CD4-positive, alpha-beta T cell treated with Interleukin-17A for 1 hour (primary cell): ENCODE data around the gene WFDC12.
A peak's percentile ranks its signal among the peaks of the same experiment; 100 is the strongest.
"Not testable (repeated sequence)": the region's sequence is repeated elsewhere in the genome, so short reads cannot be mapped to it uniquely, and the experiment has no call there.

Experiments
- DNase-seq: peaks from one replicate; pipeline ENCODE4 v3.0.0-alpha.2; 2020

Gene WFDC12, protein sequence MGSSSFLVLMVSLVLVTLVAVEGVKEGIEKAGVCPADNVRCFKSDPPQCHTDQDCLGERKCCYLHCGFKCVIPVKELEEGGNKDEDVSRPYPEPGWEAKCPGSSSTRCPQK

DNA sequence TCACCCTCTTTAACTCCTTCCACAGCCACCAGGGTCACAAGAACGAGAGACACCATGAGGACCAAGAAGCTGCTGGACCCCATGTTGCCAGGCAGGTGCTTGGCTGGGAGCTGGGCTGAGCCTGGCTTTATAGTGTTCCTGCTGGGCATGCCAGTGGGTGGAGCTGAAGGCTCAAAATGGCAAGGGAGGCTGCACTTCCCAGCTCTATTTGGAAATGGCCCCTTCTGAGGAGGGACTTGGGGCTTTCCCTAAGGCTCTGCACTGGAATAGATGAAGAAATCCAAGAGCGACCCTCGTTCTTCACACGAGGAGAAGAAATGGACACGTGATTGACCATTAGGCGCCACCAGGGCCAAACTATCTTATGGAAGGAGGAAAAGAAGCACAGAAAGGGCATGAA is at the start of gene WFDC12:
WFDC12 (minus strand) TSS at position 101 of the 400 bp plus-strand sequence; CDS start at position 83, 18 bp downstream.
- no peak for DNase-seq

DNA sequence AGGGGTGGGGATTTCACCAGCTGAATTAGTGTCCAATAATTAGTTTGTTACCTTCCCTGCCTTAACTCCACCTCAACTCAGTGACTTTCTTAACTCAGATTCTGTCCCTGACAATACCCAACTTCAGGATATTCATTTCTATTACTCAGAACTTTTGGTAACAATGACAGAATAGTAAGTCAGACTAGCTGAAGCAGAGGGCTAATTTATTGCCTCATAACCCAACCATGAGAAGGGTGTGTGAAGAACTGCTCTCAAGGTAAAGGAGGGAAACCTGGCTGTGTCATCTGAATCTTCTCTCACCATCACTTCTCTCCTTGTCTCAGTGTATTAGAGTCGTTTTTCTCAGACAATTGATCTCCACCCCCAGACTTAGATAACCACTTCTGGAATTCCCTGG is 49.3 kb upstream of the WFDC12 start:
- no peak for DNase-seq

DNA sequence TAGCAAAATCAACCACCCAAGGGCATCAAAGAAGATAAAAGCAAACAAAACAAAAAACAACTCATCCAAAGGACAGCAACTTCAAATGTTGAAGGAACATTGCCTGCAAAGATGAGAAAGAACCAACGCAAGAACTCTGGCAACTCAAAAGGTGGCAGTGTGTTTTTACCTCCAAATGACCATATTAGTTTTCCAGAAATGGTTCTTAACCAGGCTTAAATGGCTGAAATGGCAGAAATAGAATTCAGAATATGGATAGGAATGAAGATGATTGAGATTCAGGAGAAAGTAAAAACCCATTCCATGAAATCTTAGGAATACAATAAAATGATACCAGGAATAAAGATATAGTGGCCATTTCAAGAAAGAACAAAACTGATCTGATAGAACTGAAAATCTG is 40.6 kb upstream of the WFDC12 start:
- no peak for DNase-seq

DNA sequence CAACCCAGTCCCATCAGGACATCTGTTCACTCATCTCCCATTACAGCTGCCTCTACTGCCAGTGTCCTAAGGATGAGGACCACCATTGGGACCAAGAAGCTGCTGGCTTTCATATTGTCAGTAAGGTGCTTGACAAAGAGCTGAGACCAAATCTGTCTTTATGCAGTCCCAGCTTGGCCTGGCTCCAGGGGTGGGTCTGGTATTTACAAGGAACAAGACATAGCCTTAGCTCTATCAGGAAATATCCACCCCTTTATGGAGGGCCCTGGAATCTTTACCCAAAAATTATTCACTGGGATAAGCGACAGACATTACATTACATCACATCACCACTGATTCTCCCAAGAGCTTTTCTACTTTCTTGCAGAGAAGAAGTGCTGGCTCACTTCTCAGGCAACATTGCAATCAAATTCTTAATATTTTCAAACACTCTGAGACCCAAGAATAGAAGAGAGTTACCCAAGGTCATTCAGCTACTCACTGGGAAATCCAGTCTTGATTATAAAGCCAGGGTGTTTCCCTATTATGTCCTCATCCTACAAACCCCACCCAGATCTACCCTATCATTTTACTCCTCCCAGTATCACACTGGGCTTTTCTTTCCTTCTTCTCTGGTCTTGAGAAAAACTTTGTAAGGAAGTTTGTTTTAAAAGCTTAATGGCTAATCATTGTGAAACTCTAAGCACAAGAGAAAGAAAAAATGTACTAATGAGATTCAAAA is 39.0 kb upstream of the WFDC12 start:
- no peak for DNase-seq

DNA sequence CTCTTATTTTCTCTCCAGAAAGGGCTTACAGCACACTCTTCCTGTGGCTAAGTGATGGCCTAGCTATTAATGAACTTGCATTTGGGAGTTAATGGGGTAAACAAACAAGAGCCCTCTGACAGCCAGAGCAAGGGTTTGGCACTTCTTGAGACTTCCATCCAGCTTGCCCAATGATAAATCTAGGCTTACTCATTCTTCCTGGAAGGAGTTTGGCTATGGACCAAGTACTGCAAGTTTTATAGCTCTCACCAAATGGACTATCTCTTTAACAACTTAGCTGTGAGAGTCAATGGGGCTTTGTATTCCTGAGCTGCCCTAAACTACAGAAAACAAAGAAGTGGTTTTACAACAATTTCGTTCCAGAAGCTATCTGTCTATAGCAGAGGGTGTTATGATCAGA is 33.7 kb upstream of the WFDC12 start:
- DNase-seq = no peak

DNA sequence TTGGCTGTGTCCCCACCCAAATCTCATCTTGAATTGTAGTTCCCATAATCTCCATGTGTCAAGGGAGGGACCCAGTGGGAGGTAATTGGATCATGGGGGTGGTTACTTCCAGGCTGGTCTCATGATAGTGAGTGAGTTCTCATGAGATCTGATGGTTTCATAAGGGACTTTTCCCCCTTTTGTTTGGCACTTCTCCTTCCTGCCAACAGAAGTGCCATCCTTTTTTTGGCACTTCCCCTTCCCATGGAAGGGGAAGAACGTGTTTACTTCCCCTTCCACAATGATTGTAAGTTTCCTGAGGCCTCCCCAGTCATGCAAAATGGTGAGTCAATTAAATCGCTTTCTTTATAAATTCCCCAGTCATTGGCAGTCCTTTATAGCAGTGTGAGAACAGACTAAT is 32.4 kb upstream of the WFDC12 start:
- no peak for DNase-seq

DNA sequence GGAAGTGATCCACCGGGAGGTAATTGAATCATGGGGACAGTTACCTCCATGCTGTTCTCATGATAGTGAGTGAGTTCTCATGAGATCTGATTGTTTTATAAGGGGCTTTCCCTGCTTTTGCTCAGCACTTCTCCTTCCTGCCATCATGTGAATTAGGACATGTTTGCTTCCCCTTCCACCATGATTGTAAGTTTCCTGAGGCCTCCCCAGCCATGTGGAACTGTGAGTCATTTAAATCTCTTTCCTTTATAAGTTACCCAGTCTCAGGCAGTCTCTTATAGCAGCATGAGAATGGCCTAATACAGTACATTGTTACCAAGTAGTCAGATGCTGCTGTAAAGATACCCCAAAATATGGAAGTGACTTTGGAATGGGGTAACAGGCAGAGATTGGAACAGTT is 30.5 kb upstream of the WFDC12 start:
- DNase-seq = not testable (repeated sequence)

DNA sequence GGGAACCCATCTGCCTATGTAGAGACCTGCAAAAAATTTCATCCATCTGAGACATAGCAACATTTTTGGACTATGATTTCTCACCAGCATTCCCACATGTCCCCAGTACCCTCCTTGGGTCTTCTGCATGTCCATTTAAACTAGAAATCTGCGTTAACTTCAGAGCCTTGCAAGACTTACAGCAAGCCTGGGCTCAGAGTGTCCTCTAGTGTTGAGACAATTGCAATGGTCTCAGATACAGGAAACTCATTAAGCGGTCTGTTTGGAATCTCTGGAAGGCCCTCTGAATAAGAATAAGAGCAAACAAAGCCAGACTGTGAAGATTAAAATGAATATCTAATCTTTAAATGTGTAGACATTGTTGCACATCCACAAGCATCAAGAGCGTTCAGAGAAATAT is 29.9 kb upstream of the WFDC12 start:
- no peak for DNase-seq

DNA sequence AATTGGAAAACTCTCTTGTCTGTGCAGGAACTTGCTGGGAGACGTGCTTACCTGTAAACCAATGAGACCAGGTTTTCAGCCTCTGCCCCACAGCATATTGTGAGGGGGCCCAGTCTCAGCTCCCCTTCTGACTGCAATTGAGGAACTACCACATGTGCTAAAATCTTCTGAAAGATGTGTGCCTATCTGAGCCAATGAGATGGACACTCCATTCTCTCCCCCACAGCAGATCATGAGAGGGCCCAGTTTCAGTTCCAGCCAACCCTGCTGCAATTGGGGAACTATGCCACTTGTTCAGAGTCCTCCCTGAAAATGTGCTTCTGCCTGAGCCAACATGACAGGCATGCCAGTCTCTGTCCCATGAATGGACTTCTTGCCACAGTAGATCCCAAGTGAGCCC is 29.5 kb upstream of the WFDC12 start:
- DNase-seq = peak; percentile 13

DNA sequence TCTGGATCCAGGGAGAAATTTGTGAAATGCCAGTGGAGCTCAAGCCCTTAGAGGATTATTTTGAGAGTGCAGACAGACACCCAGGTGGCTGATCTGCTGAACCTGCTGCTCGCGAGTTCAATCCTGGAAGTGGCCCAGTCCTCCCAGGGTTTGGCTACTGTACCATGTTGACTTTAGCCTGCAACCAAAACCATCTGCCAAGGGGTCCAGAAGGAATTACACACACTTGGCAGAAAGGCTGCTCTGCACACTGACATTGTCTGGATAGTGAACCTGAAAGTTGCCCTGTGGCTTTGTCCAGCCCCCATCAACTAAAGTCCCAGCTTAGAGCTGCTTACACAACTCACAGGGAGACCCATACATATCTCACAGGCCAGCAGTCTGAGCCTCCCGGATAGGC is 28.9 kb upstream of the WFDC12 start:
- DNase-seq = no peak

DNA sequence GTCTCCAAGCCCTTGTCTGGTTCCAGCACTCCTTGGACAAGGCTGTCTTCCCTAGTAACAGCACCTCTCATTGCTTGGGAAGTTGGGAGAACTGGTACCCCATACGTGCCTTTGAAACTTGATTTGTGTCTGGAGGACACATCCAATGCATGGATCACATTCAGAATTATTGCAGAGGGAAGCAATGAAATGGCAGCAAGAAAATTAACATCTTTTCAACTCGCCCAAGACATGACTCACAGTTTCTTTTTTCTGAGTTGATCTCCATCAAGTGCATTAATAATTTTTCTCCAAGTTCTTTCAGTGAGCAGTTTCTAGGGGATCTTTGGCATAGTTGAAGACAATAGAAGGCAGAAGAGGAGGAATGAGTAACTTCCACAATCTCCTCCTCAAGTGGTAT is 28.1 kb upstream of the WFDC12 start:
- no peak for DNase-seq

DNA sequence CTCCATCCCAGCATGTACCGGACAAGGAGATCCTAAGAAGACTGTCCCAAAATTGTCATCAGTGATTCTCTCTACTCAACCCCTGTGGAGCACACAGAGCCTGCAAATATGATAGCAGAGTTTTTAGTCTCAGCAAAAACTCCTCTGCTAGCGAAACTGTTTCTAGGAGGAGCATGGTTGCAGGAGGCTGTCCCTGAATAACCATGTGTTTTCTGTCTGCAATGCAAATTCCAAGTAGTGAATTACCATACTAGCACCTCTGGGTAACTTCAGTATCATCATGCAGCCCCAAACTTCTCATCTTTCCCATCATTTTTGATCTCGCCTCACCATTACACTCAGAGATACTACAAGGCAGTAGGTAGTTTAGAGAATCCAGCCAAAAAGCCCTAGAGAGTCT is 24.8 kb upstream of the WFDC12 start:
- no peak for DNase-seq

DNA sequence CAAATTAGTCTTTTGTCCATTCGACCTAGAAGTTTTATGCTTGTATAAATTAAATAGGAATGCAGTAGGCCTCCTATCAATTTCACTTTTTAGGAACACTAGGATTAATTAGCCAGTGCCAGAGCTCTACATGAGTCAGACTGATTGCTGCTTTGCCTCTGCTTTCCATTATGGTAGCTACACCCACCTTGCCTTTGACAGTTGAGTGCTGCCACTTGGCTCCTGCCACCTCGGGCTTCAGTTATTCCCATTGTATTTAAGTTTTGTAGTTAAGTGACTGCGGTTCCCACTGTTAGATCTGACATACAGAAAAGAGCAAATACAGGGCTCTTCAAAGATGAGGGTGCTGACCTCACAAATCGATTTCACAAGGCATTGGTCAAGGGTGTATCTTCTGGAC is 16.6 kb upstream of the WFDC12 start:
- no peak for DNase-seq

DNA sequence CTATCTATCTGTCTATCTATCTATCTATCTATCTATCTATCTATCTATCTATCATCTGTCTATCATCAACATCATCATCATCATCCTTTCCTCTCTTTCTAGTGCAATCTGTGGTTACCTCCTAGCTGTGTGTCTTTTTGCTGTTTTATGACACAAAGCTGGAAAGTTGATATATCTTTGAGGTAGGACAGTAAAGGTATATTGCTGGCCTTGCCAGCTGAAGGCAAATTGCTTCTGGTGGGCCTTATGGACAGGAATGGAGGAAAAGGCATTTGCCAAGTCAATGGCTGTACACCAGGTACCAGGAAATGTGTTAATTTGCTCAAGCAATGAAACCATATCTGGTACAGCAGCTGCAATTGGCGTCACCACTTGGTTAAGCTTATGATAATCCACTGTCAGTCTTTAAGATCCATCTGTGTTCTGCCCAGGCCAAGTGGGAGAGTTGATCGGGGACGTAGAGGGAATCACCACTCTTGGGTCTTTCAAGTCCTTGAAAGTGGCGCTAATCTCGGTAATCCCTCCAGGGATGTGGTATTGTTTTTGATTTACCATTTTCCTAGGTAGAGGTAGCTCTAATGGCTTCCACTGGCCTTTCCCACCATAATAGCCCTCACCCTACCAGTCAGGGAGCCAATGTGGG is 15.6 kb upstream of the WFDC12 start:
- not testable (repeated sequence) for DNase-seq

DNA sequence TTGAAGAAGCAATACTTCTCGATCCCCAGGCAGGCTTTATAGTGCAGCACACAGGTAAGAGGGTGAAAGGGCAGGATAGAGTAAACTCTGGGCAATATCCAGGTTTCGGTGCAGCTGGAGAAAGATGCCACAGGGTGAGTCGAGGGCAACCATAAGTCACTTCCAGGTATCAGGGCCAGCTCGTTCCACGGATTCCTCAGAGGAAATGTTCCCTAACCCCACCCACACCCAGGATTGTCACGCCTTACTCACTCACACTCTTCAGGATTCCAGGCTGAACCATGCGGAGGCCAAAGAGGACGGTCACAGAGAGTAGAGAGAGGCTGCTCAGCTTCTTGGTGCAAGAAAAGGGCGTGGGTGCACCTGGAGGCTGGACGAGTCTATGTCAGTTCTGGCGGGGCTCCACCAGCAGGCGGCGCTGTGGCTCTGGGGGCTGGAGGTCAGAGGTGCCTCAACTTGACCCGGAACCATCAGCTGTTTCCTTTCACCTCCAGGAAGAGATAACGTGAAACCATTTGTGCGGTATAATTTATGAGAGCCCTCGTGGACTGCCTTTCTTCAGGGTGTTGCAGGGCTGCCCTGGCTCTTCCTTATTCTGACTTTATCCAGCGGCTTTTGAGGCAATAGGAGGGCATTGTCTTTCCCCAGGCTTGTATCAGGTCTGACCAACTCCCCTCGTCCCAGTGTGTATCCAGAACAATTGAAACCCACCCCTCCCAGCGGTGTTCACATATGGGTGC is 14.5 kb upstream of the WFDC12 start:
- DNase-seq = peak; percentile 27

DNA sequence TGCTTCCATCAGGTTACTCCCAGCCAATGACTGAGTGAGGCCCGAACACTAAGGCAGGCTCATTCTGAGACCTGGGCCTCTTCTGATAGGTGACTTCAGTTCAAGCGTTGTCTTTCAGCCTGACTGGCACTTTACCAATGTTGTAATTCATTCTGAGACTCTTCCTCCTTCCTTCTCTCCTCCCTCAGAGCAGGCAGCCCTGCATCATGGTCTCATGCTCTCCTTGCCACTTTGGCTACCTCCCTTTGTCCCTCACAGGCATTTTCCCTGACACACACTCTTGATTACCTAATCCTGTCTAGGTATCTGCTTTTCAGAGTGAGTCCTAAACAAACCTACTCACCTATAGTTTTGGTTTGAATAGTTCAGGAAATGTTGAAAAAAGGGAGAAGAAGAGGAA is 12.6 kb upstream of the WFDC12 start:
- DNase-seq = no peak

DNA sequence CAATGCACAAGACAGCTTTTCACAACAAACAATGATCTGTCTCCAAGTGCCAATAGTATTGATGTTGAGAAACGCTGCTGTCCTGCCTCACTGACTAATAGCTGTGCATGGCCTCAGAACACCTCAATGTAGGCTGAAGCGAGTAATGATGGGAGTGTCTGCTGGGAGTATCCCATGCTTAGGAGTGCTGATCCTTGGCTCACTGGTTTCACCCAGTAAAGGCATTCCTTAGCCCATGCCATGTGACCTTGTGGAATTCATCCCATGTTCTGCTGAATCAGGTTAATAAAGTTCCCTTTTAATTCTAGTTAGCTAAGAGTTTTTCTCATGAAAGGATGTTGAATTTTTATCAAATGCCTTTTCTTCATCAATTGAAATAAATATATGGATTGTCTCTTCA is 3.8 kb upstream of the WFDC12 start:
- DNase-seq = no peak

DNA sequence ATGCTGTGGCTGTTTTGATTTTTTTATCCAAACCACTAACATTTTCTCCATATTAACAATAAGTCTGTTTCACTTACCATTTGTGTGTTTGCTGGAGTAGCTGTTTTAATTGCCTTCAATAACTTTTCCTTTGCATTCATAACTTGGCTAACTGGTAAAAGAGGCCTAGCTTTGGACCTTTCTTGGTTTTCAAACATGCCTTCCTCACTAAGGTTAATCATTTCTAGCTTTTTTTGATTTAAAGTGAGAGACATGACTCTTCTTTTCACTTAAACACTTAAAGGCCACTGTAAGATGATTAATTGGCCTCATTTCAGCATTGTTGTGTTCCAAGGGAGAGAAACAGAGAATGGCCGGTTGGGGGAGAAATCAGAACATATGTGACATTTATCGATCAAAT is 2.9 kb downstream of the WFDC12 start:
- DNase-seq = no peak

DNA sequence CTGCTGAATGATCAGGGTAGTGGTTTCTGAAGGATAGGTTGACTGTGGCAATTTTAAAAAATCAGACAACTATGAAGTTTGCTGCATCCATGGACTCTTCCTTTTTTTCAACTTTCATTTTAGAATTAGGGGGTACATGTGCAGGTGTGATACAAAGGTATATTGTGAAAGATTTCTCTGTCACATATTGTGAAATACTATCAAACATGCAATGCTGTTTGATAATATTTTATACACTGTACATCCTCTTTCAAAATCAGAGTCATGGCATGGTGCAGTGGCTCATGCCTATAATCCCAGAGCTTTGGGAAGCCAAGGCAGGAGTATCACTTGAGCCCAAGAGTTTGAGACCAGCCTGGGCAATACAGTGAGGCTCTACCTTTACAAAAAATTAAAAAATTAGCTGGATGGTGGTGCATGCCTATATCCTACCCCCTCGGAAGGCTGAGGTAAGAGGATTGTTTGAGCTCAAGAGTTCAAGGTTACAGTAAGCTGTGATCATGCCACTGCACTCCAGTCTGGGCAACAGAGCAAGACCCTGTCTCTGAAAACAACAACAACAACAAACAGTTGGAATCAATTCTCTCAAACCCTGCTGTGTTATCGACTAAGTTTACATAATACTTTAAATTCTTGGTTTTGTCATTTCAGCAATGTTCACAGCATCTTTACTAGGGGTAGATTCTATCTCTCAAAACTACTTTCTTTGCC is 4.6 kb downstream of the WFDC12 start:
- DNase-seq = no peak

DNA sequence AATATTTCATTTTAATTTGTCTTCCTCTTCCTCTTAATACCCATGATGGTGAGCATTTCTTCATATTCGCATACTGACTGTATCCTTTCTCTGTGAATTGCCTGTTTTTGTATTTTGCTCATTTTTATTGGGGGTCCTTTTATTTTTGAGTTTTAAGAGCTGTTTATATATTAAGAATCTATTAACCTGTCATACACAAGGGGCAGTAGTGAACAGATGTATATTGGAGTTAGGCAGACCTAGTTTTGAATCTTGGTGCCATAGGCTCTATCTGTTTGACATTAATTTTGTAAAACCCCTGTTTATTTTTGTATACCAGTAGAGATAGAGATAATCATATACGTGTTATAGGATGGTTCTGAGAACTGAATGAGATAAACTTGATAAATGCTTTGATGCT is 6.2 kb downstream of the WFDC12 start:
- DNase-seq = no peak

DNA sequence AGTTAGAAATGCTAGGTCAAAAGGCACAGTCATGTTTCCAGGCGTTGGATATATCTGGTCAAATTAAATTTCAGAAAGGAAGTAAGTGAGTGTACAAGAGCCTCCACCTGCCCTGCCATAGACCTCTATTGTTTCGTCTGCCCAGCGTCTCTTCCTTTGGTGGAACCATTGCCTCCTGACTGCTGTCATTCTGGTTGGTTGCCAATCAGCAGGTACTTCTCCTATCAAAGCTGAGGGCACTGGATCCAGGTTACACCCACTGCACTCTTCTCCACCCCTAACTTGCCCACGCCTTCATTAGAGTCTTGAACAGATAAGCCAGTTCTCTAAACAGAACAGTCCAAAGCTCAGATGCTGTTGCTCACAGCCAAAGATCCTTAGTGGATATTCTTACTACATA is 6.7 kb downstream of the WFDC12 start:
- no peak for DNase-seq

DNA sequence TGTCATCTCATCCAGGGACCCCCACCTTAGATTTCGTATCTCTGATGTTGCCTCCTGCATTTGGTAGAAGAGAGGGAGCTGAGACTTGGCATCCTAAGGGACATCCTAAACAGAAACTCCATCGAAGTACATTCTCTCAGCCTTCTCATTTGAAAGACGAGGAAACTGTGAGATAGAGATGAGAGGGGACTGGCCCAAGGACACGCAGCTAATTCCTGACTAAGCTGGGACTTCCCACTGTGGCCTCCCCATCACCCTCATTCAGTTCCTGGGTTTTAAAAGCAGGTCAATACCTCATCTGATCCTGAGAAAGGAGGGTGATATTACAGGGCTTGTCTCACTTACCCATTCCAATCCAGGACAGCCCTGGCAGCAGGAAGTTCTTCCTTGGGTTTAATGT is 8.4 kb downstream of the WFDC12 start:
- no peak for DNase-seq

DNA sequence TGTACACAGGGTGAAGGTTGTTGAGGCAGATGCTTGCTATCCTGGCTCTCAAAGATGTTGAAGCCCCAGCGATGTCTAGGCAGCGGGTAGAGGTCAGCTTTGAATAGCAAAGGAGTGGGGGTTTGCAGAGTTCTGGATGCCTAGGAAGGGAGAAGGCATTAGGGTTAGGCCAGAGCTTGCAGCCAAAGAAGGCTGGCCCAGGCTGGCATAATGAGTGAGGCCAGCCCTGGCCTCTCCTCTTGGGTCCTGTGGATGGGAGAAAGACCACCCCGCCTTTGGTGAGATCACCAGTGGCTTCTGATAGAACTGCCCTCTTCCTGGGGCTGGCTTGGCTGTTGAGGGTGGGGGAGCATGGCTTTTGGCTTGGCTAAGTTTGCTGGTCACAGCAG is 8.9 kb downstream of the WFDC12 start:
- DNase-seq = no peak
